ENCODE results near the gene ZBTB12. TPM values are rescaled to one million over a fixed set of nuclear protein-coding genes. Genes with fewer than 3 reads are reported as not detected.

The ZBTB12 gene
- total RNA-seq, 1 donor from 2014 or later: 3.5 TPM

GRCh38 chr6:31901415-31901952 is 402 bp downstream of the ZBTB12 start:
- ATAC-seq (peak; percentile 19), DNase-seq (peak; percentile 83)
- peaks cover 29% of the 10 kb centered on the region for H3K4me1 ChIP-seq
- TF ChIP-seq CTCF (IDR thresholded peaks at IDR 0.05): no peak
- intact Hi-C loops (cut with DNase I): no loop called here
- H3K9me3 ChIP-seq: no peaks in the 10 kb centered on the region
- H3K27me3 ChIP-seq: no peaks in the 10 kb centered on the region
- peak overlapping the region; percentile 71 for H3K4me3 ChIP-seq
- H3K36me3 ChIP-seq: no peaks in the 10 kb centered on the region
- peak overlapping the region; percentile 17 for H3K27ac ChIP-seq

GRCh38 chr6:31900917-31901414 is 920 bp downstream of the ZBTB12 start:
- intact Hi-C loops (cut with DNase I): no loop called here
- H3K27ac ChIP-seq: peak overlapping the region; percentile 17

GRCh38 chr6:31899882-31900722 is 1.8 kb downstream of the ZBTB12 start:
- Histone ChIP-seq H3K9me3 (no peaks in the 10 kb centered on the region), H3K4me3 (no peak overlapping the region), H3K4me1 (peaks cover 31% of the 10 kb centered on the region), H3K27ac (no peak overlapping the region), H3K36me3 (peaks cover 10% of the 10 kb centered on the region), H3K27me3 (no peaks in the 10 kb centered on the region)
- intact Hi-C loops (cut with DNase I): no loop called here
- ATAC-seq (no peak), DNase-seq (no peak)
- no peak for TF ChIP-seq CTCF (IDR thresholded peaks at IDR 0.05)

More at GRCh38 chr6:31900917-31901414, 920 bp downstream of the ZBTB12 start:
- Histone ChIP-seq H3K27me3 (no peaks in the 10 kb centered on the region), H3K4me1 (peaks cover 31% of the 10 kb centered on the region), H3K4me3 (peak overlapping the region; percentile 71), H3K9me3 (no peaks in the 10 kb centered on the region), H3K36me3 (peaks cover 3% of the 10 kb centered on the region)
- ATAC-seq (no peak), DNase-seq (no peak)
- TF ChIP-seq CTCF (IDR thresholded peaks at IDR 0.05): no peak

- H3K9me3 ChIP-seq: no peaks in the 10 kb centered on the region
- H3K4me3 ChIP-seq: no peak overlapping the region
- ATAC-seq (no peak), DNase-seq (no peak)
- H3K27me3 ChIP-seq: no peaks in the 10 kb centered on the region
- intact Hi-C loops (cut with DNase I): no loop called here
- H3K4me1 ChIP-seq: peaks cover 31% of the 10 kb centered on the region
- no peak for TF ChIP-seq CTCF (IDR thresholded peaks at IDR 0.05)
- H3K27ac ChIP-seq: no peak overlapping the region
- peaks cover 15% of the 10 kb centered on the region for H3K36me3 ChIP-seq
Observed at GRCh38 chr6:31899215-31899614, 2.7 kb downstream of the ZBTB12 start.

GRCh38 chr6:31898383-31899011 is 3.4 kb downstream of the ZBTB12 start:
- Histone ChIP-seq H3K4me3 (peak overlapping the region; percentile 100), H3K36me3 (peaks cover 17% of the 10 kb centered on the region), H3K4me1 (peaks cover 27% of the 10 kb centered on the region), H3K27ac (peak overlapping the region; percentile 89), H3K27me3 (no peaks in the 10 kb centered on the region), H3K9me3 (no peaks in the 10 kb centered on the region)
- intact Hi-C loops (cut with DNase I): no loop called here
- no peak for TF ChIP-seq CTCF (IDR thresholded peaks at IDR 0.05)
- DNase-seq (no peak), ATAC-seq (no peak)

Data from upper lobe of right lung (tissue), 1 donor.